Spleen (tissue), 11 donors: ENCODE measurements around the gene EMC9. TPM values are rescaled to one million over a fixed set of nuclear protein-coding genes. Genes with fewer than 3 reads are reported as not detected.
A peak's percentile ranks its signal among the peaks of the same experiment; 100 is the strongest.

Experiments
- DNase-seq: peaks from one replicate; pipeline ENCODE4 v3.0.0-alpha.2; 2020
- H3K27ac ChIP-seq, 8 donors: fragments of 200-600 bp; sonication (generic) in 7 of 8; 1 replicate in 4 of 8; 2 replicates in 4 of 8; pipeline versions ENCODE4 v1.5.0 to v1.8.0; 2016 to 2021; ENCODE audit warnings: inconsistent platforms in 4 of 8, mild to moderate bottlenecking in 4 of 8, moderate library complexity in 1 of 8
- H3K27me3 ChIP-seq, 7 donors: fragments of 200-600 bp; sonication (generic) in 6 of 7; replicated peaks in 1 of 7; 1 replicate in 4 of 7; 2 replicates in 3 of 7; pipeline versions ENCODE4 v1.5.0 to v1.8.0; 2016 to 2021; ENCODE audit warnings: inconsistent platforms in 3 of 7, mild to moderate bottlenecking in 1 of 7
- H3K36me3 ChIP-seq, 6 donors: fragments of 200-600 bp; sonication (generic) in 5 of 6; 1 replicate in 4 of 6; 2 replicates in 2 of 6; pipeline versions ENCODE4 v1.5.0 to v1.8.0; 2016 to 2021; ENCODE audit warnings: inconsistent platforms in 2 of 6
- H3K4me1 ChIP-seq, 6 donors: fragments of 200-600 bp; sonication (generic) in 5 of 6; 1 replicate in 3 of 6; 2 replicates in 3 of 6; pipeline versions ENCODE4 v1.5.0 to v1.8.0; 2016 to 2021; ENCODE audit warnings: inconsistent platforms in 3 of 6
- H3K4me3 ChIP-seq, 8 donors: fragments of 200-600 bp; sonication (generic) in 7 of 8; 1 replicate in 4 of 8; 2 replicates in 4 of 8; pipeline versions ENCODE4 v1.5.0 to v1.8.0; 2016 to 2021; ENCODE audit warnings: inconsistent platforms in 4 of 8, mild to moderate bottlenecking in 4 of 8, moderate library complexity in 2 of 8
- H3K9me3 ChIP-seq, 8 donors: fragments of 200-600 bp; sonication (generic) in 7 of 8; 1 replicate in 4 of 8; 2 replicates in 4 of 8; pipeline versions ENCODE4 v1.5.0 to v1.8.0; 2016 to 2021; ENCODE audit warnings: inconsistent platforms in 4 of 8
- POLR2A ChIP-seq, 3 donors: fragments of 450-650 bp; IDR thresholded peaks; one replicate each; pipeline ENCODE4 v1.5.1; 2017; ENCODE audit warnings: antibody characterized with exemption in 3 of 3, mild to moderate bottlenecking in 1 of 3
- POLR2AphosphoS5 ChIP-seq, 3 donors: sonication (generic); formaldehyde crosslinking; IDR thresholded peaks; one replicate each; pipeline ENCODE4 v1.5.1; 2017; ENCODE audit warnings: antibody characterized with exemption in 3 of 3
- WGBS, 5 donors: extraction: QIAGEN DNeasy Blood & Tissue Kit in 3 of 5; methylation state at CpG; one replicate each; pipeline versions ENCODE4 v1.1.5 to v1.1.7; 2013 to 2018; 5-methylcytosine and 5-hydroxymethylcytosine counted together
- intact Hi-C: fragments of 100-400 bp; cut with DNase I; formaldehyde crosslinking; loops from one replicate; pipeline ENCODE4 v1.15.0; 2023; ENCODE audit warnings: low total_unique reads
- polyA plus RNA-seq, 3 donors: library from polyadenylated mRNA; stranded (reverse); fragments of 200-250 nt; gene quantifications; one replicate each; pipeline ENCODE4 v1.2.1, GENCODE V29; 2013
- total RNA-seq, 7 donors: library from RNA; depleted of rRNA in 3 of 7; stranded (reverse); fragments of >200 nt in 3 of 7; fragmentation: NEBNext Ultra II Directional in 4 of 7; extraction: Animal tissue kit (Norgen Biotek cat#: 25700) in 4 of 7; gene quantifications; one replicate each; pipeline versions ENCODE4 v1.1.0 to v1.2.1, GENCODE V29; 2016 to 2021
- TF ChIP-seq, protein P1 (sequence below), 11 experiments: fragments of 200-600 bp in 7 of 11; fragments of 450-650 bp in 4 of 11; sonication (generic) in 4 of 11; IDR thresholded peaks in 8 of 11; conservative IDR thresholded peaks in 3 of 11; 1 replicate in 7 of 11; 2 replicates in 4 of 11; pipeline versions ENCODE4 v1.4.0 to v1.8.0; 2016 to 2021; ENCODE audit warnings: antibody characterized with exemption in 11 of 11, inconsistent platforms in 4 of 11, mild to moderate bottlenecking in 1 of 11
- donor health status: healthy with polysubstance abuse.
- donor health status: DM: no; HTN: no; CAD: no; lungs with moderate emphysema.
- donor health status: DM: no; HTN: no; CAD: no.
- donor health status: Bipolar disorder and iron deficiency.
- donor health status: healthy.
- donor health status: DM: no; HTN: no; CAD: no.
- donor health status: DM: yes; HTN: yes; CAD: no.

The EMC9 gene
- total and polyA plus RNA-seq, 10 donors: 17.7 to 50.6 (median 22.3) TPM

DNA sequence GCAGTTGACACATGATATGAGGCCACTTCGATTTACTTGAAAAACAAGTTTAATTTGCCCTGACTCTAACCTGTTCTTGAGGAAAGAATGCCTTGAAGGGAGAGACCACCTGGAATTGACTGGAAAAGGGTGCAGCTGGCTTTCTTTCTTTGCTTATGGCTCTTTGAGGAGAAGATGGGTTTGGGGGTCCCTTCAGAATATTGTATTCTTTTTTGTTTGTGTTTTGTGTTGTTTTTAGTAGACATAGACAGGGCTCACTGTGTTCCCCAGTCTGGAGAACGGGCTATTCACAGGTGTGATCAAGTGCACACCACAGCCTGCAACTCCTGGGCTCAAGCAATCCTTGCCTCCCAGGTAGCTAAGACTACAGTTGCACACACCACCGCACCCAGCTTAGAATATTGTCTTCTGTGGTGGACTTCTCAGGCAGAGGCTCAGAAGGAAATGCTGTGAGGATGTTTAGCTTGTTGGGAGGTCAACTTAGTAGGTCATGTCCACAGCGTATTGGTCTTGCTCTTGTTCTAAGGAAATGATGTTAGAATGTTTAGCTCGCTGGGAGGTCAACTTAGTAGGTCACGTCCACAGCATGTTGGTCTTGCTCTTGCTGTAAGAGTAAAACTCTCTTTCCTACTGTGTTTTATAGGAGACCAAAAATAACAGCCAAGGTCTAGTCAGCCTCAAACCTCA lies 25.1 kb downstream of the EMC9 start:
- peaks cover 23 to 49% (median 38%) of the 10 kb centered on the region in 6 donors for H3K4me1 ChIP-seq
- peak overlapping the region in 4 of 8 donors; percentile 97 to 99 (median 98) for H3K27ac ChIP-seq
- no peaks in the 10 kb centered on the region for H3K27me3 ChIP-seq
- 72 to 85% (median 82%) methylated on average over 6 of the region's 6 CpGs for WGBS, 5 donors
- H3K36me3 ChIP-seq: peaks cover 3 to 48% (median 42%) of the 10 kb centered on the region in 6 donors
- TF ChIP-seq, protein P1, sequence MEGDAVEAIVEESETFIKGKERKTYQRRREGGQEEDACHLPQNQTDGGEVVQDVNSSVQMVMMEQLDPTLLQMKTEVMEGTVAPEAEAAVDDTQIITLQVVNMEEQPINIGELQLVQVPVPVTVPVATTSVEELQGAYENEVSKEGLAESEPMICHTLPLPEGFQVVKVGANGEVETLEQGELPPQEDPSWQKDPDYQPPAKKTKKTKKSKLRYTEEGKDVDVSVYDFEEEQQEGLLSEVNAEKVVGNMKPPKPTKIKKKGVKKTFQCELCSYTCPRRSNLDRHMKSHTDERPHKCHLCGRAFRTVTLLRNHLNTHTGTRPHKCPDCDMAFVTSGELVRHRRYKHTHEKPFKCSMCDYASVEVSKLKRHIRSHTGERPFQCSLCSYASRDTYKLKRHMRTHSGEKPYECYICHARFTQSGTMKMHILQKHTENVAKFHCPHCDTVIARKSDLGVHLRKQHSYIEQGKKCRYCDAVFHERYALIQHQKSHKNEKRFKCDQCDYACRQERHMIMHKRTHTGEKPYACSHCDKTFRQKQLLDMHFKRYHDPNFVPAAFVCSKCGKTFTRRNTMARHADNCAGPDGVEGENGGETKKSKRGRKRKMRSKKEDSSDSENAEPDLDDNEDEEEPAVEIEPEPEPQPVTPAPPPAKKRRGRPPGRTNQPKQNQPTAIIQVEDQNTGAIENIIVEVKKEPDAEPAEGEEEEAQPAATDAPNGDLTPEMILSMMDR (IDR thresholded peaks at IDR 0.05 in 8 of 11, conservative IDR thresholded peaks at IDR 0.05 in 3 of 11): no peak
- TF ChIP-seq POLR2A (IDR thresholded peaks at IDR 0.05) (no peak), POLR2AphosphoS5 (IDR thresholded peaks at IDR 0.05) (no peak)
- intact Hi-C loops: no loop called here
- H3K4me3 ChIP-seq: peak overlapping the region in 7 of 8 donors; percentile 60 to 85 (median 79)
- no peaks in the 10 kb centered on the region for H3K9me3 ChIP-seq
- peak; percentile 67 for DNase-seq

DNA sequence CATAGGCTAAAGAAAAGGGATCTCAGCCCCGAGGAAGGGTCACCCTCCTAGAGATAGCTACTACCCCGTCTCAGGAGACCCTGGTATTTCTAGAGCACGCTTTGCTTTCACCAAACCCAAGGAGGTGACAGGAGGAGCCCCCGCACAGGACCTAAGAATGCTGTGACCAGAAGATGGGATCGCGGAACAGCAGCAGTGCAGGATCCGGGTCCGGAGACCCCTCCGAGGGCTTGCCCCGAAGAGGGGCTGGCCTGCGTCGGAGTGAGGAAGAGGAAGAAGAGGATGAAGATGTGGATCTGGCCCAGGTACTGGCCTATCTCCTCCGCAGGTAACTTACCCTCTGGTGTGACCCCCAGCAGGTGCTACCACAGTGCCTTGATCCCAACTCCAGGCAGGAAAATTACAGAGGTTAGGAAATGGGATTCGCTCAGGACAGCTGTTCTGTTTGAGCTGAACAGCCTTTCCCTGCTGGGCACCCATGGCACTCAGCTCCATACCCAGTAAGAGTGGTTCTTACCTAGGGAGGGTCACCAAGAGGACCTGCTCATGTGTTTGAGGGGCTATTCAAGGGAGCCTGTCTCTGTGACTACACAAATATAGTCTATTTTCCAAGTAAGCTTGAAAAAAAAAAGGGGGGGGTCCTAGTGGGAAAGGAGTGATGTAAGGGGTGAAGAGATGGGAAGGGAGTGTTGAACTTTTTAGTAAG lies 25.8 kb downstream of the EMC9 start:
- Histone ChIP-seq H3K4me1 (peaks cover 23 to 56% (median 41%) of the 10 kb centered on the region in 6 donors), H3K9me3 (no peaks in the 10 kb centered on the region), H3K27me3 (no peaks in the 10 kb centered on the region), H3K36me3 (peaks cover 3 to 41% (median 35%) of the 10 kb centered on the region in 6 donors), H3K4me3 (peak overlapping the region; percentile 60 to 85 (median 76)), H3K27ac (peak overlapping the region; percentile 97 to 100 (median 98))
- 1 to 7% (median 3%) methylated on average over 14 of the region's 14 CpGs for WGBS, 5 donors
- TF ChIP-seq, protein P1 (IDR thresholded peaks at IDR 0.05 in 8 of 11, conservative IDR thresholded peaks at IDR 0.05 in 3 of 11): no peak
- TF ChIP-seq POLR2AphosphoS5 (IDR thresholded peaks at IDR 0.05) (no peak), POLR2A (IDR thresholded peaks at IDR 0.05) (no peak)
- peak; percentile 87 for DNase-seq
- intact Hi-C loops: no loop called here

GRCh38 chr14:24114532-24115421 lies 26.6 kb downstream of the EMC9 start, which contains the start of the genes DCAF11 and NRL:
DCAF11 (plus strand) TSS chr14:24114777; CDS start chr14:24115595, 818 bp downstream.
NRL (minus strand) TSS chr14:24114949; CDS start chr14:24082848, 32,101 bp downstream.
- intact Hi-C loops: no loop called here
- TF ChIP-seq POLR2AphosphoS5 (IDR thresholded peaks at IDR 0.05): peak; percentile 91 to 98 (median 93)
- peak in 2 of 3 donors; percentile 6 to 42 for TF ChIP-seq POLR2A (IDR thresholded peaks at IDR 0.05)
- TF ChIP-seq, protein P1 (IDR thresholded peaks at IDR 0.05 in 8 of 11, conservative IDR thresholded peaks at IDR 0.05 in 3 of 11): peak in 4 of 11 experiments; percentile 4 to 28 (median 17)
- H3K27ac ChIP-seq: peak within 1 kb of the TSS; percentile 97 to 100 (median 98)

More at GRCh38 chr14:24114532-24115421, 26.6 kb downstream of the EMC9 start, which contains the start of the genes DCAF11 and NRL:
- no peaks in the 10 kb centered on the region for H3K27me3 ChIP-seq
- 0% methylated on average over 38 to 65 of the region's 65 CpGs for WGBS, 5 donors
- H3K36me3 ChIP-seq: peaks cover 3 to 33% (median 28%) of the 10 kb centered on the region in 6 donors
- DNase-seq: peak; percentile 99
- no peaks in the 10 kb centered on the region for H3K9me3 ChIP-seq
- H3K4me3 ChIP-seq: peak within 1 kb of the TSS; percentile 60 to 85 (median 76)
- H3K4me1 ChIP-seq: peaks cover 23 to 64% (median 47%) of the 10 kb centered on the region in 6 donors
